HTR-8/SVneo (cell line): ENCODE measurements around the gene LBR.
A peak's percentile ranks its signal among the peaks of the same experiment; 100 is the strongest.

ENCODE experiments used
- DNase-seq: peaks from one replicate; pipeline ENCODE4 v3.0.0; 2011; ENCODE audit warnings: low spot score, mixed read lengths; ENCODE audit not compliant: insufficient read length
- FAIRE-seq: peaks from 2 replicates; lab custom pipeline; 2011; peaks lifted over from hg19 to GRCh38; lab: Jason Lieb, UNC

LBR gene

DNA sequence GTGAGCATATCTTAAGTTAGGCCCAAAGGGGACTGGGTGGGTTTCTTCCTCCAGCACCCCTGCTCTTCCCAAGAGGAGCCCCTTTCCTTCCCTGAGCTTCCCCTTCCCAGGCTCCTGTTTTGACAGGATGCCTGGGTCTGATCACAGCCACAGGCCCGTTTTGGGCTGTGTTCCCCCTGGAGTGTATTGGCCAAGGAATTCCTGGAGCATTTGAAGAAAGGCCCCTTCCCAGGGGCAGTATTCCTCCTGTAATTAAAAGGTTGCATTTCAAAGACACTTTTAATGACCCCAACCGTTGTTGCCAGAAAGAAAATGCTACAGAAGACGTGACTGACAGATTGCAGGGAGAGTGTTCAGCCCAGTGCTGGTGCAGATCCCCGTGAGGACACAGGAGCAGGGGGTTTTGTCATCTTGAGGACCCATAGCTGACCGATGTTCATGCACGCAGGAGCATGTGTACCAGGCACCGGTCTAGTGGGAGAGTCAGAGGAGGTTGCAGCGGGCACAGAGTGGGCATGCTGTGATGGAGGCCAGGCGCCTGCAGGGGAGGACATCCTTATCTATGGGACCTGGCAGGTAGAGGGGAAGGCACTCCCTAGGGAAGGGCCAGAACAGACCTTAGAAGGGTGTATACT is 19.3 kb upstream of the LBR start:
- DNase-seq (no peak), FAIRE-seq (no peak)

- no peak for FAIRE-seq
- no peak for DNase-seq
Measured at GRCh38 chr1:225446595-225446960, 18.7 kb upstream of the LBR start.

DNA sequence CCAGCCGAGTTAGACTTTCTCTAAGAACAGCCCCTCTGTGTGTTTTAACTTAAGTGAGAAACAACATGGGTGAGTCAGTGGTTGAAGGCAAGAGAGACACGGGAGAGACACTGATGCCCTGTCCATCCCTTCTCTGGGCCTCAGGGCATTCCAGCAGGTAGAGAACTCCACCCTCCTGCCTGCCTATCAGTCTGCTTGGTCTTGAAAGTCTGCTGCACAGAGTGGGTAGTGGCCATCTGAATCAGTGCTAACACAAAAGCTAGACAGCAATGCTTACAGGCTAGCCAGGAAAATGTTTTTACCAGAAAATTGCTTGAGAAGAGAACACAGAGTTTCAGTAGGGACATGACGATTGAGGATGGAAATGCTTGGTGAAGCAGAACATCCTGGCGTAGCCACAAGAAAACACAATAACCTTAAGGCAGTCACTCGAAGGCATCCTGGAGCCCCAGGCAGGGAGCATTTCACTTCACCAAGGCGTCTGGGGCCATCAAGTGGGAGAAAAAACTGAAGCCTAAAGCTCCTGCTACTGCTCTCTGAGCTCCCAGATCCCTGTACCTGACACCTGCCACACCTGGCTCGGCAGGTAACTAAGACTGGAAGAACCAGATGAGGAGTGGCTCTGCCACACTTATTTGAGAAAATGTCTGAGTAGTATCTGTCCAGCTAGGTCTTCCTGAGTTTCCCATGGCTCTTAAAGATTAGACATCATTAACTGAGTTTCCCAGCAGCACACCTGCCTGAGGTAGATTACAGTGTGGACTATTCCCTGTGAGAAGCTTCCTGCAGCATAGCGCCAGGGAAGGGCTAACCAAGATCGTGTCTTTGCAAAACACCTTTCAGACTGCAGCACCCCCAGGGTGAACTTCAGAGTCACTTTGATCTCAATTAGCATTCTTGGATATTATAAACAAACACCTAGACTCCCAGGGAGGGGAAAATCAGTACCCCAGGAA is 18.1 kb upstream of the LBR start:
- no peak for FAIRE-seq
- DNase-seq = no peak

DNA sequence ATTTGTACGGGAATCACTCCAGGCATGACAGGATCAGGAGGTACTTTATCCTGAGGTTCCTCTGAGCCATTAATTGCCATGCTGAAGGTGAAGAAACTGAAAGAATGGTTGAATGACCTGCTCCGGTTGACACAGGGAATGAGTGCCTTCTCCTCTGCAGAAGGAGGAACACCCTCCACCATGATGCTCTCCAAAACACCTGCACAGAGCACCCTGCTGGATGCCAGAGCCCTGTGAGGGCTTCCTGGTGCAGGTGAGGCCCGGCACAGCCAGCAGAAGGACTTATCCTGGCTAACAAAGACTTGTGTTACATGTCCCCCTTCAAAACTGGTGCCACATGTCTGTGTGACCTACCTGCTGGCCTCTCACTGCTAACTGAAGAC is 14.3 kb upstream of the LBR start:
- DNase-seq (no peak), FAIRE-seq (no peak)

- no peak for FAIRE-seq
- no peak for DNase-seq
Measured at GRCh38 chr1:225441314-225442122, 13.7 kb upstream of the LBR start.

- DNase-seq = no peak
- no peak for FAIRE-seq
Measured at GRCh38 chr1:225440380-225441221, 12.8 kb upstream of the LBR start.

GRCh38 chr1:225437710-225438437 is 10.0 kb upstream of the LBR start:
- no peak for FAIRE-seq
- DNase-seq = no peak

DNA sequence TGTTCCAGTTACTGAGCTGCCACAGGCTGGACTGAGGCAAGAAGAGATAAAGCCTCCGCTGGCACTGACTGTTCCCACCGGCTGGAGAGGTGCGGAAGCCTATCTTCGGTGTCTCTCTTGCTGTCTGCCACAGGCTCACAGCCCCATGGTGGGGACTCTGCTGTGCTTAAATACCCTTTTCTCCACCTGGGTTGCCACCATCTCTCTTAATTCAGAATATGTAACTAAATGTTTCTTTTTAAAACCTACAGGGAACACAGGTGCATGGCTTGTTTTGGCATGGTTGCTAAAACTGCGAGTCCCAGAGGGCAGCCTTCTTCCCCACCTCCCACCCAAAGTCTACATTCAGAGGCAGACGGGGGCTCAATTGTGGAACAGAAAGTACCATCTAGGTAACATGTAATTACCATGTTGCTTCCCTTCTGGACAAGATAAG is 8.1 kb upstream of the LBR start:
- FAIRE-seq = no peak
- no peak for DNase-seq

- FAIRE-seq (no peak), DNase-seq (no peak)
Measured at GRCh38 chr1:225435487-225435886, 7.6 kb upstream of the LBR start.

GRCh38 chr1:225435076-225435475 is 7.2 kb upstream of the LBR start:
- no peak for FAIRE-seq

GRCh38 chr1:225434046-225434445 is 6.2 kb upstream of the LBR start:
- no peak for FAIRE-seq
- no peak for DNase-seq

More at GRCh38 chr1:225435076-225435475, 7.2 kb upstream of the LBR start:
- no peak for DNase-seq

DNA sequence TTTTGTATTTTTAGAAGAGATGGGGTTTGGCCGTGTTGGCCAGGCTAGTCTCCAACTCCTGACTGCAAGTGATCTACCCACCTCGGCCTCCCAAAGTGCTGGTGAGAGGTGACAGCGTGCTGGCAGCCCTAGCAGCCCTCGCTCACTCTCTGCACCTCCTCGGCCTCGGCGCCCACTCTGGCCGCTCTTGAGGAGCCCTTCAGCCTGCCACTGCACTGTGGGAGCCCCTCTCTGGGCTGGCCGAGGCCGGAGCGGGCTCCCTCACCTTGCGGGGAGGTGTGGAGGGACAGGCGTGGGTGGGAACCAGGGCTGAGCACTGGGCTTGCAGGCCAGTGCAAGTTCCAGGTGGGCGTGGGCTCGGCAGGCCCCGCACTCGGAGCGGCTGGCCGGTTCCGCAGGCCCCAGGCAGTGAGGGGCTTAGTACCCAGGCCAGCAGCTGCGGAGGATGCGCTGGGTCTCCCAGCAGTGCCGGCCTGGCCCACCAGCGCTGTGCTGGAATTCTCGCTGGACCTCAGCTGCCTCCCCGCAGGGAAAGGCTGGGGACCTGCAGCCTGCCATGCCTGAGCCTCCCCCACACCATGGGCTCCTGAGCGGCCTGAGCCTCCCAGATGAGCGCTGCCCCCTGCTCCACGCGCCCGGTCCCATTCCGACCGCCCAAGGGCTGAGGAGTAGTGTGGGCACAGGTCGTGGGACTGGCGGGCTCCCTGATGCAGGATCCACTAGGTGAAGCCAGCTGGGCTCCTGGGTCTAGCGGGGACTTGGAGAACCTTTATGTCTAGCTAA is 3.4 kb upstream of the LBR start:
- FAIRE-seq (no peak), DNase-seq (no peak)

DNA sequence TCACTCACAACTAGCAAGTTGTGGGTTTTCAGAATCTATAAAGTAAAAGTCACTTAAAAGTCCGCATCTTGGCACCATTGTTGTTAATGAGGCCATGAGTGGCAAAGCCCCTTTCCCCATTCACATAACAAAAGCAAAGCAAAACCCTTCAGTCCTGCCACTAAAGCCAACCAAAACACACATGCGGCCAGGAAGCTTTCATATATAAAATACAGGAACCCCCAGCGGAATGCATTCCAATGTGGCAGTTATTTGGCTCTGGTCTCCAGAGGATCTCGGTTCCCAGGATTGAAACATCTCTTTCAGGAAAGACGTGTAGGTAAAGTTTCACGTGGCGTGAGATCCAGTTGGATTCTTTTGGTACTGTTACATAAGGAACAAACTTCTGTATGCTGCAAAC is 2.5 kb upstream of the LBR start:
- DNase-seq (no peak), FAIRE-seq (no peak)

GRCh38 chr1:225428881-225429455 is 1.1 kb upstream of the LBR start:
- DNase-seq (no peak), FAIRE-seq (no peak)

GRCh38 chr1:225428068-225428880 is 436 bp upstream of the LBR start:
- peak; percentile 93 for DNase-seq
- peak; percentile 74 for FAIRE-seq

- FAIRE-seq (no peak), DNase-seq (peak; percentile 24)
Measured at GRCh38 chr1:225426395-225427234, 1.2 kb downstream of the LBR start.
